HG03045 (cell line): Measurements from ENCODE around the gene ZEB2.
"Not testable (repeated sequence)": the region's sequence is repeated elsewhere in the genome, so short reads cannot be mapped to it uniquely, and the experiment has no call there.

ENCODE experiments used
- ATAC-seq: cut with Tn5 transposase; IDR thresholded peaks from one replicate; pipeline ENCODE4 v1.9.1; 2021; ENCODE audit warnings: mild to moderate bottlenecking, moderate library complexity; ENCODE audit not compliant: unreplicated experiment

ZEB2 gene

GRCh38 chr2:144390424-144391020, 129.4 kb downstream of the ZEB2 start:
- ATAC-seq, result no peak

- no peak for ATAC-seq
These were observed 130.0 kb downstream of the ZEB2 start for GRCh38 chr2:144389930-144390311.

GRCh38 chr2:144389151-144389929, 130.6 kb downstream of the ZEB2 start:
- no peak for ATAC-seq

GRCh38 chr2:144385381-144385780, 134.5 kb downstream of the ZEB2 start:
- no peak for ATAC-seq

GRCh38 chr2:144383571-144384100, 136.3 kb downstream of the ZEB2 start:
- no peak for ATAC-seq

- peak; percentile 94 for ATAC-seq
These were observed 137.1 kb downstream of the ZEB2 start for GRCh38 chr2:144382849-144383248.

- no peak for ATAC-seq
These were observed 138.2 kb downstream of the ZEB2 start for GRCh38 chr2:144381716-144382115.

GRCh38 chr2:144379851-144380311, 140.0 kb downstream of the ZEB2 start:
- ATAC-seq, result no peak

GRCh38 chr2:144378551-144378950, 141.4 kb downstream of the ZEB2 start:
- no peak for ATAC-seq

GRCh38 chr2:144377914-144378313, 142.0 kb downstream of the ZEB2 start:
- ATAC-seq, result no peak

- no peak for ATAC-seq
These were observed 143.0 kb downstream of the ZEB2 start for GRCh38 chr2:144376926-144377325.

- no peak for ATAC-seq
These were observed 143.5 kb downstream of the ZEB2 start for GRCh38 chr2:144376460-144376859.

- ATAC-seq, result peak; percentile 61
These were observed 145.7 kb downstream of the ZEB2 start for GRCh38 chr2:144374163-144374661.

GRCh38 chr2:144372410-144373080, 147.4 kb downstream of the ZEB2 start:
- no peak for ATAC-seq

- no peak for ATAC-seq
These were observed 148.9 kb downstream of the ZEB2 start for GRCh38 chr2:144370937-144371584.

GRCh38 chr2:144369416-144369815, 150.5 kb downstream of the ZEB2 start:
- ATAC-seq, result no peak

- no peak for ATAC-seq
These were observed 153.0 kb downstream of the ZEB2 start for GRCh38 chr2:144366825-144367429.

- peak; percentile 91 for ATAC-seq
These were observed 154.8 kb downstream of the ZEB2 start for GRCh38 chr2:144364944-144365738.

- not testable (repeated sequence) for ATAC-seq
These were observed 155.7 kb downstream of the ZEB2 start for GRCh38 chr2:144364247-144364646.

- ATAC-seq, result no peak
These were observed 157.5 kb downstream of the ZEB2 start for GRCh38 chr2:144362401-144362800.
